ENCODE results near the gene LRRC59. TPM values are rescaled to one million over a fixed set of nuclear protein-coding genes. Genes with fewer than 3 reads are reported as not detected.

The LRRC59 gene
- total RNA-seq, 1 experiment from 2014 or later: 106 TPM

DNA sequence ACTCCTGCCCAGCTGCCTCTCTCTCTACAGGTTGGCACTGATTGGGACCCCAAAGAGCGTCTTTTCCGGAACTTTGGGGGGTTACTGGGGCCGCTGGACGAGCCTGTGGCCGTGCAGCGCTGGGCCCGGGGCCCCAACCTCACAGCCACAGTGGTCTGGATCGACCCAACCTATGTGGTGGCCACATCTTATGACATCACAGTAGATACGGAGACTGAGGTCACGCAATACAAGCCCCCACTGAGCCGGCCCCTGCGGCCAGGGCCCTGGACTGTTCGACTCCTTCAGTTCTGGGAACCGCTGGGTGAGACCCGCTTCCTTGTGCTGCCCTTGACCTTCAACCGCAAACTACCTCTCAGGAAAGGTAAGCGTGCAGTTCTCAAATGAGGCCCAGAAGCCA lies 39.1 kb downstream of the LRRC59 start:
- Histone ChIP-seq H3T11ph (ENCODE audit: low read length) (no peak overlapping the region), H4K20me1 (ENCODE audit: control insufficient read depth, insufficient read depth, insufficient read length) (no peaks in the 10 kb centered on the region), H2AFZ (ENCODE audit: low read length) (no peak overlapping the region), H3K79me1 (ENCODE audit: insufficient read depth, low read depth, low read length, poor library complexity, severe bottlenecking) (no peaks in the 10 kb centered on the region), H2BK120ac (ENCODE audit: low read depth, low read length, poor library complexity, severe bottlenecking) (no peak overlapping the region), H2BK5ac (ENCODE audit: insufficient read length, low read length) (no peak overlapping the region), H2BK15ac (ENCODE audit: low read depth, low read length) (no peak overlapping the region), H3K27me3 (ENCODE audit: insufficient read depth, low read length) (no peaks in the 10 kb centered on the region), H4K5ac (ENCODE audit: insufficient read length, low read depth, low read length) (no peak overlapping the region), H3K23ac (ENCODE audit: insufficient read length, low read depth, low read length) (no peak overlapping the region), H3K56ac (ENCODE audit: insufficient read length, low read depth, low read length) (no peak overlapping the region), H2BK20ac (ENCODE audit: low read depth, low read length, poor library complexity, severe bottlenecking) (no peak overlapping the region), H3K9ac (ENCODE audit: extremely low read depth, insufficient read length, low read length) (no peak overlapping the region), H2AK5ac (ENCODE audit: insufficient read length, low read length) (no peak overlapping the region), H3K4ac (ENCODE audit: low read depth, low read length) (no peak overlapping the region), H3K79me2 (ENCODE audit: insufficient read depth, low read length) (no peaks in the 10 kb centered on the region), H3K23me2 (ENCODE audit: insufficient read length, low read depth, low read length, poor library complexity, severe bottlenecking) (no peaks in the 10 kb centered on the region), H3K14ac (ENCODE audit: insufficient read depth, low read length) (no peak overlapping the region), H4K8ac (replicated peaks; ENCODE audit: insufficient read length, low read depth, low read length) (no peak overlapping the region), H3K27ac (ENCODE audit: insufficient read length, low read depth, low read length) (no peak overlapping the region), H3K9me3 (ENCODE audit: control insufficient read depth, low read depth, low read length) (no peaks in the 10 kb centered on the region), H3K18ac (ENCODE audit: insufficient read length, low read depth, low read length) (no peak overlapping the region), H3K4me2 (ENCODE audit: insufficient read depth, insufficient read length, low read length) (no peak overlapping the region), H4K91ac (ENCODE audit: insufficient read length, low read depth, low read length) (no peak overlapping the region), H2BK12ac (ENCODE audit: insufficient read length, low read depth, low read length) (no peak overlapping the region), H3K4me1 (ENCODE audit: insufficient read depth, low read length) (no peaks in the 10 kb centered on the region; the same call in 1 of the 2 replicates)
- Mint-ChIP-seq H3K4me3 (no peak overlapping the region), H3K27ac (no peak overlapping the region), H3K4me1 (peaks cover 12 to 14% of the 10 kb centered on the region in 2 experiments), H3K36me3 (ENCODE audit: insufficient read depth in 1 of 3, low read depth in 3 of 3) (peaks cover 17 to 54% (median 48%) of the 10 kb centered on the region in 3 experiments; a peak in 6 of 7 replicates), H3K27me3 (ENCODE audit: low read depth) (no peaks in the 10 kb centered on the region; the same call in 1 of the 2 replicates), H3K9me3 (no peaks in the 10 kb centered on the region)
- no CpG with 5 or more reads among the region's 17 CpGs for WGBS (ENCODE audit: extremely low coverage, insufficient read length, low lambda C conversion rate)
- TF ChIP-seq, protein P1, sequence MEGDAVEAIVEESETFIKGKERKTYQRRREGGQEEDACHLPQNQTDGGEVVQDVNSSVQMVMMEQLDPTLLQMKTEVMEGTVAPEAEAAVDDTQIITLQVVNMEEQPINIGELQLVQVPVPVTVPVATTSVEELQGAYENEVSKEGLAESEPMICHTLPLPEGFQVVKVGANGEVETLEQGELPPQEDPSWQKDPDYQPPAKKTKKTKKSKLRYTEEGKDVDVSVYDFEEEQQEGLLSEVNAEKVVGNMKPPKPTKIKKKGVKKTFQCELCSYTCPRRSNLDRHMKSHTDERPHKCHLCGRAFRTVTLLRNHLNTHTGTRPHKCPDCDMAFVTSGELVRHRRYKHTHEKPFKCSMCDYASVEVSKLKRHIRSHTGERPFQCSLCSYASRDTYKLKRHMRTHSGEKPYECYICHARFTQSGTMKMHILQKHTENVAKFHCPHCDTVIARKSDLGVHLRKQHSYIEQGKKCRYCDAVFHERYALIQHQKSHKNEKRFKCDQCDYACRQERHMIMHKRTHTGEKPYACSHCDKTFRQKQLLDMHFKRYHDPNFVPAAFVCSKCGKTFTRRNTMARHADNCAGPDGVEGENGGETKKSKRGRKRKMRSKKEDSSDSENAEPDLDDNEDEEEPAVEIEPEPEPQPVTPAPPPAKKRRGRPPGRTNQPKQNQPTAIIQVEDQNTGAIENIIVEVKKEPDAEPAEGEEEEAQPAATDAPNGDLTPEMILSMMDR (conservative IDR thresholded peaks at IDR 0.05): no peak
- DNase-seq: no peak
